BLaER1 (cell line): ENCODE data around the gene FGF19.

Experiments
- H3K27ac ChIP-seq: shearing (Covaris generic); formaldehyde crosslinking; 2 replicates; pipeline ENCODE4 v1.8.1; 2022
- H3K27me3 ChIP-seq: shearing (Covaris generic); formaldehyde crosslinking; 2 replicates; pipeline ENCODE4 v1.8.1; 2022
- H3K36me3 ChIP-seq: shearing (Covaris generic); formaldehyde crosslinking; 2 replicates; pipeline ENCODE4 v1.8.1; 2022
- H3K4me1 ChIP-seq: shearing (Covaris generic); formaldehyde crosslinking; 2 replicates; pipeline ENCODE4 v1.8.1; 2022
- H3K4me2 ChIP-seq: shearing (Covaris generic); formaldehyde crosslinking; 2 replicates; pipeline ENCODE4 v1.8.1; 2022
- H3K4me3 ChIP-seq: shearing (Covaris generic); formaldehyde crosslinking; 2 replicates; pipeline ENCODE4 v1.8.1; 2022
- H3K9ac ChIP-seq: shearing (Covaris generic); formaldehyde crosslinking; 2 replicates; pipeline ENCODE4 v1.8.1; 2022
- H3K9me3 ChIP-seq: shearing (Covaris generic); formaldehyde crosslinking; 2 replicates; pipeline ENCODE4 v1.8.1; 2022
- H4K20me1 ChIP-seq: shearing (Covaris generic); formaldehyde crosslinking; 2 replicates; pipeline ENCODE4 v1.8.1; 2022
- Cebpa-rat ChIP-seq: shearing (Covaris generic); IDR thresholded peaks from 2 replicates; pipeline ENCODE4 v1.8.1; 2022

FGF19 gene, protein sequence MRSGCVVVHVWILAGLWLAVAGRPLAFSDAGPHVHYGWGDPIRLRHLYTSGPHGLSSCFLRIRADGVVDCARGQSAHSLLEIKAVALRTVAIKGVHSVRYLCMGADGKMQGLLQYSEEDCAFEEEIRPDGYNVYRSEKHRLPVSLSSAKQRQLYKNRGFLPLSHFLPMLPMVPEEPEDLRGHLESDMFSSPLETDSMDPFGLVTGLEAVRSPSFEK

DNA sequence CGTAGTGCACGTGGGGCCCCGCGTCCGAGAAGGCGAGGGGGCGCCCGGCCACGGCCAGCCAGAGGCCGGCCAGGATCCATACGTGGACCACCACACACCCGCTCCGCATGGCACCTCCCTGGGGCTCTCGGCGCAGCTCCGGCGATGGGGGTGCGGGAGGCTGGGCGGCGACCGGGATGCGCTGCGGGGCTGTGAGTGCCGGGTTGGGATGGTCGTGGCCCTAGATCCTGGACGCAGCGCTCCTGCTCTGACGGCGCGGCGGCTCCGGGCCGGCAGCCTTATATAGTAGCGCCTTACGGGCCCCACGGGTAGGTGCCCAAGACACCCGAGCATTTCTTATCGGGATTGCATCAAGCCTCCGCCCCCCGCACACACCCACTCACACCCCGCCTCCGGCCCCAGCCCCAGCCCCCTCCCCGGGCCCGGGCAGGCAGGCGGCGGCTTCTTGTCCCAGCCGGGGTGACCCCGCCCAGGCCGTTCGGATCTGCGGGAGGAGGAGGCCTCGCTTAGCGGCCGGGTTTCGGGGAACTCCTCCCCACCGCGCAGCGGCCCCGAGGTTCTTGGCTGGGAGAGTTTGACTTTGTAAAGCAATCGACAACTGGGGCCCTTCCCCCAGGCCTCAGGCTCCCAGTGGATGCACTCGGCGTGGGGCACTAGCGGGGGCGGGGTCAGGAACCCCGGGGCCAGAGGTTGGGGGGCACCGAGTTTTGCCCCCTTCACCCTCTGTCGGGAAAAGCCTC lies at the start of gene FGF19:
Gene FGF19, minus strand, starts transcription at position 255 of the 740 bp plus-strand sequence. Its CDS starts 146 bp downstream, at position 109.
- Histone ChIP-seq H3K4me3 (0 out of 2 replicates have a peak within 1 kb of the TSS, but pooled peaks have one; percentile 18), H3K9me3 (no peaks in the 10 kb centered on the region), H3K4me1 (peaks cover 41% of the 10 kb centered on the region), H3K9ac (no peak within 1 kb of the TSS), H3K27ac (no peak within 1 kb of the TSS), H3K4me2 (peak within 1 kb of the TSS; percentile 37; the same call in 1 of the 2 replicates), H4K20me1 (peaks cover 80% of the 10 kb centered on the region), H3K36me3 (no peaks in the 10 kb centered on the region), H3K27me3 (peaks cover 87% of the 10 kb centered on the region)
- no peak for TF ChIP-seq Cebpa-rat

DNA sequence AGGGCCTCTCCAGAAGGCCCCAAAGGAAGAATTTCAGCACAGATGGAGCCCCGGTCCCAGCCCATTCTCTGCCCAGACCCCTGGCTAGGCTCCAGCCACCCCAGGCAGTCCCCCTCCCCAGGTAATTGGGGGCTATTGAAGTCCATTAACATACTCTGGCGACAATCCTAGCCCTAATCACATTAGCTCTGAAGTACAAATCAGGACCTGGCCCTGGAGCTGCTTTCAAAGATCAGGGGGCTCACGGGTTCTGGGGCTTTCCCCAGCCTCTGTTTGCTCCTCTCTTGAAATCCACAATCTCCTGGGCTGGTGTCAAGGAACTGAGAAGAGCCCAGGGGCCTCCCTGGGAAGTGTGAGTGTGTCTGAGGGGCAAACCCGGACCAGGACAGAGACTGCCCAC lies 49.1 kb upstream of the FGF19 start:
- H3K27me3 ChIP-seq: no peaks in the 10 kb centered on the region

DNA sequence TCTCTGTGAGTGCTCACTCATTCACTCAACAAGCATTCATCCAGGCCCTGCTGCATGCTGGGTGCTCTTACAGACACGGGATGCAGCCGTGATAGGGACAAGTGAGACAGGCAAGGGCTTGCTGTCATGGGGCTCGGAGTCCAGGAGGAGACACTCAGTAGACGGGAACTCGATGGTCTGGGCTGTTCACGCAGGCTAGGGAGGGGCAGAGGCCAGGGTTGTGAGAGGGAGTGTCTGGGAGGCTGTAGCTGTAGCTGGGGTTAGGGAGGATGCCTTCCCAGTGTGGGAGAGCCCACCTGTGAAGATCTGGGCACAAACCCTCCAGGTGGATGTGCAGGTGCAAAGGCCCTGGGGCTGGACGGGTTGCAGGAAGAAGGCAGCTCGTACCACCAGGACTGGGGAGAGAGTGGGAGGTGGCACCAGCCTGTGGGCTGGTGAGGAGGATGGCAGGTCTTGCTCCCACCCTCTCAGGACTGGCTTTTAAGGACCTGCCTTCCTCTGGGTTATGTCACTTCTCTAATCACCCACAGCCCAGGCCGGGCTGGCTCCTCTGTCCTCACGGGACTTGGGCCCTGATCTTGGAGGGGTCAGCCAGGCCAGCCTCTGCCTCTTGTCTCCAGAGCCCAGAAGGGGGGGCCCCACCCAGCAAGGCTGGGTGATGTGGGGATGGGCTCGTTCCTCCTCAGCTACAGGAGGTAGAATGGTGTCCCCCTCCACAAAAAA lies 47.2 kb upstream of the FGF19 start:
- TF ChIP-seq Cebpa-rat: no peak
- H3K9ac ChIP-seq: no peak overlapping the region
- peaks cover 4% of the 10 kb centered on the region; the same call in 1 of the 2 replicates for H4K20me1 ChIP-seq

More for the DNA sequence above, 49.1 kb upstream of the FGF19 start:
- H3K9me3 ChIP-seq: no peaks in the 10 kb centered on the region
- H3K4me1 ChIP-seq: no peaks in the 10 kb centered on the region
- H3K36me3 ChIP-seq: no peaks in the 10 kb centered on the region
- H3K4me2 ChIP-seq: no peak overlapping the region
- no peak overlapping the region for H3K27ac ChIP-seq
- peaks cover 4% of the 10 kb centered on the region; the same call in 1 of the 2 replicates for H4K20me1 ChIP-seq
- no peak overlapping the region for H3K4me3 ChIP-seq
- no peak for TF ChIP-seq Cebpa-rat
- no peak overlapping the region for H3K9ac ChIP-seq

DNA sequence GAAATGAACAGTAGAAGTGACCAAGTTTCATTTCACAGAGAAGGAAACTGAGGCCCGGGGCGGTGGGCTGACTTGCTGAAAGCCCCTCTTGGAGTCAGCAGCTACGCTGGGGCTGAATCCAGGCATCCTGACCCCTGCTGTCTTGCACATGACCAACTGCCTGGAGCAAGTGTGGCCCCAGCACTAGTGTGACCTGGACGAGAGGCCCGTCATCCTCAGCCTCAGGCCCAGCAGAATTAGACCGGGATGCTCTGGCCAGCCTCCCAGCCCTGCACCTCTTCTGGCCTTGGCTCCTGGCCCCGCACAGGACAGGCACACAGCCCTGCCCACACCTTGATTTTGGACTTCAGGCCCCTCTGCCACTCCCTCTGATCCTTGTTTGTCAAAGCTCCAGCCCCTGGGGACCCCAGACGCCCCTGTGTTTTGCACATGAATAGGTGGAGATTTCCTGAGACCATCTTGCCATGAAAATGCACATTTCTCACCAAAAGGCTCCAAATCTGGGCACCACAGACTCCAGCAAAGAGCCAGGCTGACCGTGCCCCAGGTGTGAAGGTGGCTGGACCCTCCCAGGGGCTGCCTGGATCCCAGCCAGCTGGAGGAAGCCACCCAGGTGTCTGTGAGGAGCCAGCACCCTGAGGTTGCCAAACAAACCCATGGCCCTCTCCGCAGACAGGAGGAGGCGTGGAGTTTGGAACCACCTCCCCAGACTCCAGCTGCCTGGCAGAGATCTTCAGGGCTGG lies 46.5 kb upstream of the FGF19 start:
- Histone ChIP-seq H3K4me3 (no peak overlapping the region), H3K27me3 (no peaks in the 10 kb centered on the region), H3K4me2 (no peak overlapping the region), H3K9me3 (no peaks in the 10 kb centered on the region), H3K36me3 (no peaks in the 10 kb centered on the region), H3K4me1 (no peaks in the 10 kb centered on the region), H3K9ac (no peak overlapping the region), H4K20me1 (peaks cover 4% of the 10 kb centered on the region; the same call in 1 of the 2 replicates), H3K27ac (no peak overlapping the region)
- TF ChIP-seq Cebpa-rat: no peak

More for the DNA sequence above, 47.2 kb upstream of the FGF19 start:
- H3K4me1 ChIP-seq: no peaks in the 10 kb centered on the region
- H3K4me2 ChIP-seq: no peak overlapping the region
- H3K27ac ChIP-seq: no peak overlapping the region
- H3K27me3 ChIP-seq: no peaks in the 10 kb centered on the region
- H3K36me3 ChIP-seq: no peaks in the 10 kb centered on the region
- no peaks in the 10 kb centered on the region for H3K9me3 ChIP-seq
- H3K4me3 ChIP-seq: no peak overlapping the region

DNA sequence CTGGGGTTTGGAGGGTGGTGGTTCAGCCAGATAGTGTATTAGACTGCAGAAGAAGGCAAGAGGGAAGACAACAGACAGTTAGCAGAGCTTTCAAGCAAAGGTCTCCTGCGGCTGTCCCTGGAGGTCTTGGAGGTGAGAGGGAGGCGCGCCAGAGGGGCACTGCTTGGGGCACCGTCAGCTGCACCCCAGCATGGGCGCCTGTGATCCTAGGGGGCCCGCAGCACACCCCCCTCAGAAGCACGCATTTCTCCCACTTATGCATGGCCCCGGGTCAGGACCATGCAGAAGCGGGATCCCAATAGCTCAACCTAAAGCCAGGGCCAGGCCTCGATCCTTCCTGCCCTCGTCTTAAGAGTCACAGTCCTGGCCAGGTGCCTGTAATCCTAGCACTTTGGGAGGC lies 44.8 kb upstream of the FGF19 start:
- H3K4me3 ChIP-seq: no peak overlapping the region
- no peak overlapping the region for H3K4me2 ChIP-seq
- no peaks in the 10 kb centered on the region for H3K27me3 ChIP-seq
- TF ChIP-seq Cebpa-rat: no peak
- peaks cover 4% of the 10 kb centered on the region; the same call in 1 of the 2 replicates for H4K20me1 ChIP-seq
- no peaks in the 10 kb centered on the region for H3K9me3 ChIP-seq
- H3K9ac ChIP-seq: no peak overlapping the region
- no peaks in the 10 kb centered on the region for H3K36me3 ChIP-seq
- no peak overlapping the region for H3K27ac ChIP-seq
- H3K4me1 ChIP-seq: no peaks in the 10 kb centered on the region

DNA sequence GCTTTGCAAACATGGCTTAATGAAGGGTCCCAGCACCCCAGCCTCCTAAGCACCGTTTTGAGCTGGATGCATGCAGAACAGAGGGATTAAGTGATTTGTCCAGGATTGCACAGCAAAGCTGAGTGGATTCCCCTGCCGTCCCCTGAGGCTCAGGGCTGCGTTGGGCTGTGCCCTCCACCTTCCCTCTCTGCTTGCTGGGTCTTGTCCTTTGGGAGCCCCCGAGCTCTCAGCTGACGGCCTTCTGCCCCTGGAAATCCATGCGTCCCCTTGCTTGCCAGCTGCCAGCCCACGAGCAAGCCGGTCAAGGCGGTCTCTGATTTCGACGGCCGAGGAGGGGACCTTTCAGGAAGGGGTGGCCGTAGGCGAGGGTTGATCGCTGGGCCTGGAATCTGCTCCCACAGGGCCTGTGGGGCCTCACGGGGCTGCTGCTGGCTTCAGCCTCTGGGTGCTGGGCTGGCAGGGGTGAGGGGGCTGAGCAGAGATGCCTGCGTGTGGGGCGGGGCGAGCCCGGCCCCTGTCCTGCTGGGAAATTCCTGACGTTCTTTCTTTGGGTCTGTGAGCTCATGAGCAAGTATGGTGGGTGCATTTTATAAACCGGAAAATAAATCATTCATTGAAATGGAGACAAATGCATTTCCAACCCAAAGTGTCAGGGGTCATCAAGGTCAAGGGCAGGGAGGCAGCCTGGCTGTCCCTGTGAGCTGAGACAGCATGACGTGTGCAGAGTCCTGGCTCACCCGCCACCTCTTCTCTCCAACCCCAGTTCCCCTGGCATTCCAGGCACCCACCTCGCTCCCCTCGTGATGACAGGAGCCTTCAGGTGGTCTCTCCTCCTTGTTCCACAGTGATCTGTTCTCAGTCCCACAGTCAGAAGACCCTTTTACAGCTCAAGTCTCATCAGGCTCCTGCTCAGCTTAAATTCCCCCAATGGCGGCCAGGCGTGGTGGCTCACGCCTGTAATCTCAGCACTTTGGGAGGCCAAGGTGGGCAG lies 43.2 kb upstream of the FGF19 start:
- Histone ChIP-seq H4K20me1 (peaks cover 4% of the 10 kb centered on the region; the same call in 1 of the 2 replicates), H3K9me3 (no peaks in the 10 kb centered on the region), H3K36me3 (no peaks in the 10 kb centered on the region), H3K4me1 (no peaks in the 10 kb centered on the region), H3K4me2 (no peak overlapping the region), H3K27me3 (no peaks in the 10 kb centered on the region), H3K9ac (no peak overlapping the region), H3K4me3 (no peak overlapping the region), H3K27ac (no peak overlapping the region)
- TF ChIP-seq Cebpa-rat: no peak

DNA sequence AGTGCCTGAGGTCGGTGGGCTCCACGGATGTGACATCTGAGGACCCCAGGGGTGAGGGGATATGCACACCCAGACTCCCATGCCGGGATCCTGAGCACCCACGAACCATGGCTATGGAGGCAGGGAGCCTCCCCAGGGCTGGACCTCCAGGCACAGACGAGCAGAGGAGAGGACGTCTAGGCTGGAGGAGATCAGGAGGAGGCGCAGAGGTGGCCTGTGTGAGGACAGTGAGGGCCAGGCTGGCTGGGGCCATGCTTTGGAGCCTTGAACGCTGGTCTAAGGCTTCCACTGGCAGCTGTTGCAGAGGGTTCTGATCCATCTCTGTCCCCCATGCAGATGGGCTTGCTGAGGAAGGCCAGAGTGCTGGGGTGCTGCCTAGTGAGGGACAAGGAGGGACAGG lies 42.3 kb upstream of the FGF19 start:
- Histone ChIP-seq H3K27ac (no peak overlapping the region), H3K4me2 (no peak overlapping the region), H3K36me3 (no peaks in the 10 kb centered on the region), H3K27me3 (no peaks in the 10 kb centered on the region), H4K20me1 (peaks cover 3% of the 10 kb centered on the region; the same call in 1 of the 2 replicates), H3K9ac (no peak overlapping the region), H3K4me1 (no peaks in the 10 kb centered on the region), H3K9me3 (no peaks in the 10 kb centered on the region), H3K4me3 (no peak overlapping the region)
- no peak for TF ChIP-seq Cebpa-rat

DNA sequence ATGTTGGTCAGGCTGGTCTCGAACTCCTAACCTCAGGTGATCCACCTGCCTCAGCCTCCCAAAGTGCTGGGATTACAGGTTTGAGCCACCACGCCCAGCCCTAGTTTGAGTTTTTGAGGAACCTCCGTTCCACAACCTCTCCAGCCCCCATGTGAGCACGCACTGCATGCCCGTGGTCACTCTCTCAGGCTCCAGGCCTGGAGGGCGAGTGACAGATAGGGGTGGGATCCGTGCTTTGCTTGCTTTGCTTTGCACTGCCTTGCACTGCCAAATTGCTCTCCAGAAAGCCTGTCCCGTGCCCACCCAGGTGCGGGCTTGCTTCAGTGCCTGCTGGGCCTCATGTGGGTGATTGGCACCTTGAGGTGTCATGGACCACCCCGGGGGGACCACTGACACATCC lies 41.4 kb upstream of the FGF19 start:
- Histone ChIP-seq H3K27ac (no peak overlapping the region), H3K4me1 (no peaks in the 10 kb centered on the region), H3K36me3 (no peaks in the 10 kb centered on the region), H3K9ac (no peak overlapping the region), H3K4me3 (no peak overlapping the region), H3K9me3 (no peaks in the 10 kb centered on the region), H4K20me1 (no peaks in the 10 kb centered on the region), H3K27me3 (no peaks in the 10 kb centered on the region), H3K4me2 (no peak overlapping the region)
- no peak for TF ChIP-seq Cebpa-rat
